Measurements from ENCODE around the gene ZSCAN5B.

- TF ChIP-seq CTCF (IDR thresholded peaks at IDR 0.05) (no peak), EZH2 (IDR thresholded peaks at IDR 0.05; ENCODE audit: borderline replicate concordance, insufficient read depth, low read depth, low read length, poor library complexity, severe bottlenecking) (no peak)
Measured at GRCh38 chr19:56177564-56178243, 19.9 kb downstream of the ZSCAN5B start.

Data from B cell (primary cell).